ENCODE data around the gene ANKRD13A. TPM values are rescaled to one million over a fixed set of nuclear protein-coding genes. Genes with fewer than 3 reads are reported as not detected.
"Not testable (repeated sequence)": the region's sequence is repeated elsewhere in the genome, so short reads cannot be mapped to it uniquely, and the experiment has no call there.

Gene ANKRD13A
- total and polyA plus RNA-seq, 5 experiments from 2014 or later: 37.0 to 61.7 (median 45.9) TPM

- Mint-ChIP-seq H3K4me3 (peak overlapping the region; percentile 93 to 100 (median 99)), H3K9me3 (no peaks in the 10 kb centered on the region), H3K27ac (peak overlapping the region; percentile 83 to 99 (median 94)), H3K27me3 (no peaks in the 10 kb centered on the region), H3K36me3 (peaks cover 0 to 4% (median 0%) of the 10 kb centered on the region in 3 donors), H3K4me1 (peaks cover 25 to 82% (median 64%) of the 10 kb centered on the region in 4 donors)
- POLR2A ChIA-PET: interaction anchor here (0.6 to 1.7 kb wide), 7 partner anchors 12 to 1330 kb away, joined by 3 to 5 read pairs (median 3); partner anchors contain the start of gene C12orf76
- DNase-seq: peak in 1 of 10 donors; percentile 14
- no peak for ATAC-seq
Observed at GRCh38 chr12:109999649-109999971, 380 bp downstream of the ANKRD13A start.

DNA sequence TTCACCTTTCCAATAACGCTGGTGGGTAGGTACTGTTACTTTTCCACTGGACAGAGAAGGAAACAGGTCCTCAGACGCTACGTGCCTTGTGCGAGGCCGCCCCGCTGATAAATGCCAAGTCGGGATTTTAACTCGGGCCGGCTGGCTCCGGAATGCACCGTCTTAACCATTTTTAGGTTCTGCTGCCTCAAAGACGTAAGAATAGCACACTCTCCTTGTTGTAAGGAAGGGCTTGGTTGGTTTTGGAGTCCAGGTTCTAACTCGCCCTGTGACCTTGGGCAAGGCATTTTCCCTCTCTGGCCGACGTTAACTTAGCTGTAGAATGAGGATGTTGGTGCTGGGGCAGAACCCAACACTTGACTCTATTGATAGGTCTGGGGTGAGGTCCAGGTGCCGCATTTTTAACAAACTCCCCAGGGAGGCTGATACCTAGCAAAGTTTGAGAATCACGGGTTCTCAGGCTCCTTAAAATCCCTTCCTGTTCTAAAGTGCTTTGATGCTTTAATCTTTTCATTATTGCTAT is 814 bp downstream of the ANKRD13A start:
- Mint-ChIP-seq H3K27ac (peak overlapping the region; percentile 83 to 99 (median 94)), H3K4me1 (peaks cover 22 to 83% (median 64%) of the 10 kb centered on the region in 4 donors), H3K27me3 (no peaks in the 10 kb centered on the region), H3K9me3 (no peaks in the 10 kb centered on the region), H3K4me3 (peak overlapping the region; percentile 93 to 100 (median 99)), H3K36me3 (peaks cover 0 to 6% (median 0%) of the 10 kb centered on the region in 3 donors)
- POLR2A ChIA-PET: interaction anchor here (0.9 to 1.7 kb wide), 4 partner anchors 11 to 99 kb away, joined by 3 to 5 read pairs (median 3); partner anchors contain the start of gene C12orf76
- ATAC-seq (no peak), DNase-seq (peak in 3 of 10 donors; percentile 6 to 12 (median 11))

- DNase-seq (no peak), ATAC-seq (no peak)
- peak overlapping the region in 2 of 10 donors; percentile 81 to 84 for H3K27ac Mint-ChIP-seq
- peak overlapping the region in 7 of 10 donors; percentile 33 to 100 (median 99) for H3K4me3 Mint-ChIP-seq
- no peaks in the 10 kb centered on the region for H3K27me3 Mint-ChIP-seq
- peaks cover 0 to 8% (median 1%) of the 10 kb centered on the region in 3 donors for H3K36me3 Mint-ChIP-seq
- POLR2A ChIA-PET: interaction anchor here (1.4 kb wide), 1 partner anchor 10 kb away, joined by 5 read pairs; no protein-coding TSS in a partner anchor
- H3K4me1 Mint-ChIP-seq: peaks cover 21 to 86% (median 74%) of the 10 kb centered on the region in 4 donors
- H3K9me3 Mint-ChIP-seq: no peaks in the 10 kb centered on the region
Observed at GRCh38 chr12:110001596-110001995, 2.4 kb downstream of the ANKRD13A start.

- Mint-ChIP-seq H3K4me1 (peaks cover 21 to 86% (median 72%) of the 10 kb centered on the region in 4 donors), H3K27ac (peak overlapping the region in 9 of 10 donors; percentile 51 to 84 (median 58))
Observed at GRCh38 chr12:110002676-110003515, 3.7 kb downstream of the ANKRD13A start.

DNA sequence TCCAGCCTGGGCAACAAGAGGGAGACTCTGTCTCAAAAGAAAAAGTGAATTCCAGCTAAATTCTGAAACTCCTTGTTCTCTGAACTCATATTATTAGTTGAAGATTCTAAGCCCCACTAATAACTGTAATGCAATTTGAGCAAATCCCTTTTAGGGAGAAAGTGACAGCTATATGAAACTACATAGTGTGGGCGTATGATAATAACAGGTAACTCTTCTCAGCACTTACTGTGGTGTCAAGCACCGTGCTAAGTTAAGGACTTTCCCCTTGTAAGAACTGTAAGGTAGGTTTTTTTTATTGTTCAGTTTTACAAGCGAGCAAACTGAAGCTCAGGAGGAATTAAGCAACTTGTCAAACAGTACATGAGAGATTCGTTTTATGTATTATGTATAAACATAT is 5.4 kb downstream of the ANKRD13A start:
- H3K27ac Mint-ChIP-seq: peak overlapping the region in 7 of 10 donors; percentile 4 to 84 (median 79)
- peaks cover 0 to 11% (median 1%) of the 10 kb centered on the region in 3 donors for H3K36me3 Mint-ChIP-seq
- H3K9me3 Mint-ChIP-seq: no peaks in the 10 kb centered on the region
- DNase-seq (no peak), ATAC-seq (peak; percentile 41 to 52)
- peak overlapping the region in 3 of 10 donors; percentile 20 to 36 (median 26) for H3K4me3 Mint-ChIP-seq
- no peaks in the 10 kb centered on the region for H3K27me3 Mint-ChIP-seq
- POLR2A ChIA-PET: interaction anchor here (1.1 to 1.3 kb wide), 2 partner anchors 10 to 40 kb away, joined by 3 to 4 read pairs; no protein-coding TSS in a partner anchor
- peaks cover 23 to 84% (median 70%) of the 10 kb centered on the region in 4 donors for H3K4me1 Mint-ChIP-seq

More at GRCh38 chr12:110002676-110003515, 3.7 kb downstream of the ANKRD13A start:
- Mint-ChIP-seq H3K36me3 (peaks cover 0 to 8% (median 1%) of the 10 kb centered on the region in 3 donors), H3K4me3 (peak overlapping the region in 4 of 10 donors; percentile 12 to 38 (median 26)), H3K9me3 (no peaks in the 10 kb centered on the region), H3K27me3 (no peaks in the 10 kb centered on the region)
- POLR2A ChIA-PET: interaction anchor here (1.3 to 1.4 kb wide), 2 partner anchors 8 to 20 kb away, joined by 3 to 5 read pairs; no protein-coding TSS in a partner anchor
- DNase-seq: no peak
- no peak for ATAC-seq

GRCh38 chr12:110005319-110005973 is 6.2 kb downstream of the ANKRD13A start:
- Mint-ChIP-seq H3K4me1 (peaks cover 22 to 83% (median 68%) of the 10 kb centered on the region in 4 donors), H3K27me3 (no peaks in the 10 kb centered on the region), H3K36me3 (peaks cover 0 to 11% (median 1%) of the 10 kb centered on the region in 3 donors), H3K27ac (peak overlapping the region in 9 of 10 donors; percentile 41 to 84 (median 60)), H3K9me3 (no peaks in the 10 kb centered on the region), H3K4me3 (peak overlapping the region in 9 of 10 donors; percentile 0 to 54 (median 31))
- POLR2A ChIA-PET: interaction anchor here (1.1 kb wide), 1 partner anchor 41 kb away, joined by 3 read pairs; no protein-coding TSS in a partner anchor
- ATAC-seq: peak; percentile 25 to 54
- no peak for DNase-seq

- no peak overlapping the region for H3K4me3 Mint-ChIP-seq
- peak overlapping the region in 4 of 10 donors; percentile 31 to 75 (median 46) for H3K27ac Mint-ChIP-seq
Observed at GRCh38 chr12:110006115-110006514, 6.9 kb downstream of the ANKRD13A start.

DNA sequence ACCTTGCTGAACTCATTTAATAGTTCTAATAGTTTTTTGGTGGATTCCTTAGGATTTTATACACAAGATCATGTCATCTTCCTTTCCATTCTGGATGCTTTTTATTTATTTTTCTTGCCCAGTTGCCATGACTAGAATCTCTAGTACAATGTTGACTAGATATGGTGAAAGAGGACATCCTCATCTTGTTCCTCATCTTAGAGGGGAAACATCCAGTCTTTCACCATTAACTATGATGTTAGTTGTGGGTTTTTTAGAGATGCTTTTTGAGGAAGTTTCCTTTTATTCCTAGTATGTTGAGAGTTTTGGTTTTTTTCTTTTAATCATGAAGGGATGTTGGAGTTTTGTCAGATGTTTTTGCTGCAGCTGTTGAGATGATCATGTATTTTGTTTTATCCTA is 8.7 kb downstream of the ANKRD13A start:
- no peak for ATAC-seq
- Mint-ChIP-seq H3K27me3 (no peaks in the 10 kb centered on the region), H3K4me1 (peaks cover 22 to 83% (median 61%) of the 10 kb centered on the region in 4 donors), H3K9me3 (no peaks in the 10 kb centered on the region), H3K36me3 (peaks cover 0 to 25% (median 1%) of the 10 kb centered on the region in 3 donors), H3K27ac (peak overlapping the region in 8 of 10 donors; percentile 33 to 86 (median 47)), H3K4me3 (no peak overlapping the region)
- no peak for DNase-seq
- POLR2A ChIA-PET: no interaction called here

More at GRCh38 chr12:110006115-110006514, 6.9 kb downstream of the ANKRD13A start:
- POLR2A ChIA-PET: no interaction called here
- ATAC-seq (no peak), DNase-seq (no peak)
- no peaks in the 10 kb centered on the region for H3K9me3 Mint-ChIP-seq
- peaks cover 0 to 13% (median 1%) of the 10 kb centered on the region in 3 donors for H3K36me3 Mint-ChIP-seq
- no peaks in the 10 kb centered on the region for H3K27me3 Mint-ChIP-seq
- peaks cover 23 to 83% (median 67%) of the 10 kb centered on the region in 4 donors for H3K4me1 Mint-ChIP-seq

DNA sequence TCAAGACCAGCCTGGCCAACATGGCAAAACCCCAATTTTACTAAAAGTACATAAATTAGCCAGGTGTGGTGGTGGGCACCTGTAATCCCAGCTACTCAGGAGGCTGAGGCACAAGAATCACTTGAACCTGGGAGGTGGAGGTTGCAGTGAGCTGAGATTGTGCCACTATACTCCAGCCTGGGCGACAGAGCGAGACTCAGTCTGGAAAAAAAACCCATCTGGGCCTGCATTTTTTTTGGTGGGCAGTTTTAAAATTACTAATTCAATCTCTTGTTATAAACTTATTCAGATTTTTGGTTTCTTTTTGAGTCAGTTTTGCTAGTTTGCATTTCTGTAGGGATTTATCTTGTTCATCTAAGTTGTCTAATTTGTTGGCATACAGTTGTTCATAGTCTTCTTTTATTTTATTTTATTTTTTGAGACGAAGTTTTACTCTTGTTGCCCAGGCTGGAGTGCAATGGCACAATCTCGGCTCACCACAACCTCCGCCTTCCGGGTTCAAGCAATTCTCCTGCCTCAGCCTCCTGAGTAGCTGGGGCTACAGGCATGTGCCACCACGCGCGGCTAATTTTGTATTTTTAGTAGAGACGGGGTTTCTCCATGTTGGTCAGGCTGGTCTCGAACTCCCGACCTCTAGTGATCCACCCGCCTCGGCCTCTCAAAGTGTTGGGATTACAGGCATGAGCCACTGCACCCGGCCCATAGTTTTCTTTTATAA is 9.6 kb downstream of the ANKRD13A start:
- peaks cover 0 to 28% (median 1%) of the 10 kb centered on the region in 3 donors for H3K36me3 Mint-ChIP-seq
- H3K27ac Mint-ChIP-seq: peak overlapping the region in 6 of 10 donors; percentile 5 to 81 (median 52)
- H3K27me3 Mint-ChIP-seq, H3K4me3 Mint-ChIP-seq, DNase-seq, H3K9me3 Mint-ChIP-seq, ATAC-seq, POLR2A ChIA-PET: not testable (repeated sequence)
- peaks cover 17 to 77% (median 52%) of the 10 kb centered on the region in 4 donors for H3K4me1 Mint-ChIP-seq

DNA sequence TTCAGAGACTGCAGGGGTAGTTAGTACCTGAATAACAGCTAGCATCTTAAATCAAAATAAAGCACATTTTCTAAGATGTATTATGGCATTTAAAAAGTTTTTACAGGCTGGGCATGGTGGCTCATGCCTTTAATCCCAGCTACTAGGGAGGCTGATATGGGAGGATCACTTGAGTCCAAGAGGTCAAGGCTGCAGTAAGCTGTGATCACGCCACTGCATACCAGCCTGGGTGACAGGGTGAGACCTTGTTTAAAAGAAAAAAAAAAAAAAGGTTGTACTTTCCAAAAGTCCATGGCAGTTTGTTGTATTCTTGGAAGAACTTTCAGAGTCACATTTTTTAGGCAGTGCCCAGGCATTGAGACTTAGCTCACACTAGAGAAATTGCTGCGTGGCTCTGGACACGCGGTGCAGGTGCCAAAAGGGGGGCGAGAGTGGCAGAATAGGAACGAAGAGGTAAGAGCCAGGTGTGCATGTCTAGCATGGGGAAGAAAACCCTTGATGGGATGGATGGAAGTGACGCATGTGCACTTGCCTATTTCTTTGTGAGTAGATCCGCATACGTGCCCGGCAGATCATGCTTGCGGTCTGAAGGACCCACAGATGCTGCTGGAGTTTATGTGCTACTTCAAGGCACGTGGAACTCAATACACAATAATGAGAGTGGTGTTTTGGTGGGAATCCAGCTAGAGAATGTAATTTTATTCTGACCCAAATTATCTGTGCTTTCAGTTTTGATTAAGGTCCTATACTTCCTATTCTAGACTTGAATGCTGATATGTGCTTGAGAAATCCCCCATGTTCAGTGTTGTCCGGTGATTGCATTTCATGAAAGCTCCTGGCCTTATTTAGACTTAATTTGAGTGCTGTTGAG is 11.9 kb downstream of the ANKRD13A start:
- ATAC-seq (no peak), DNase-seq (peak in 1 of 10 donors; percentile 3)
- POLR2A ChIA-PET: interaction anchor here (1.3 to 1.9 kb wide), 2 partner anchors 9 to 12 kb away, joined by 5 read pairs; partner anchors contain the start of gene ANKRD13A
- H3K27me3 Mint-ChIP-seq: no peaks in the 10 kb centered on the region
- H3K27ac Mint-ChIP-seq: peak overlapping the region; percentile 41 to 87 (median 63)
- peaks cover 0 to 37% (median under 1%) of the 10 kb centered on the region in 3 donors for H3K36me3 Mint-ChIP-seq
- H3K4me1 Mint-ChIP-seq: peaks cover 20 to 68% (median 46%) of the 10 kb centered on the region in 4 donors
- H3K9me3 Mint-ChIP-seq: no peaks in the 10 kb centered on the region
- H3K4me3 Mint-ChIP-seq: peak overlapping the region in 1 of 10 donors; percentile 40
